Activated effector memory CD4-positive, alpha-beta T cell treated with anti-CD3 and anti-CD28 coated beads, Interleukin-2, amount 50 U/mL, for 16 hours (primary cell): ENCODE results near the gene HELB.

ENCODE experiments used
- DNase-seq: peaks from one replicate; pipeline ENCODE4 v3.0.0-alpha.2; 2020

HELB gene

GRCh38 chr12:66301944-66302826 is at the start of gene HELB:
TSS of gene HELB (plus strand) at chr12:66302493. CDS start at chr12:66302604, 111 bp downstream.
- peak; percentile 98 for DNase-seq

GRCh38 chr12:66252771-66253170 is 49.5 kb upstream of the HELB start:
- DNase-seq, result no peak

GRCh38 chr12:66255737-66256136 is 46.6 kb upstream of the HELB start:
- DNase-seq, result no peak

- no peak for DNase-seq
Measured at GRCh38 chr12:66258011-66258410, 44.3 kb upstream of the HELB start.

- DNase-seq, result no peak
Measured at GRCh38 chr12:66262737-66263136, 39.6 kb upstream of the HELB start.

GRCh38 chr12:66268562-66268961 is 33.7 kb upstream of the HELB start:
- no peak for DNase-seq

GRCh38 chr12:66269142-66269541 is 33.2 kb upstream of the HELB start:
- DNase-seq, result no peak

- DNase-seq, result no peak
Measured at GRCh38 chr12:66269757-66270383, 32.4 kb upstream of the HELB start.

- no peak for DNase-seq
Measured at GRCh38 chr12:66270613-66271012, 31.7 kb upstream of the HELB start.

GRCh38 chr12:66272650-66273049 is 29.6 kb upstream of the HELB start:
- DNase-seq, result no peak

- DNase-seq, result no peak
Measured at GRCh38 chr12:66273147-66273546, 29.1 kb upstream of the HELB start.

GRCh38 chr12:66275040-66275439 is 27.3 kb upstream of the HELB start:
- DNase-seq, result no peak

GRCh38 chr12:66279123-66279712 is 23.1 kb upstream of the HELB start:
- DNase-seq, result peak; percentile 72

- DNase-seq, result no peak
Measured at GRCh38 chr12:66280561-66280960, 21.7 kb upstream of the HELB start.

- no peak for DNase-seq
Measured at GRCh38 chr12:66282244-66282643, 20.0 kb upstream of the HELB start.

- no peak for DNase-seq
Measured at GRCh38 chr12:66287275-66287674, 15.0 kb upstream of the HELB start.

GRCh38 chr12:66288121-66288520 is 14.2 kb upstream of the HELB start:
- peak; percentile 81 for DNase-seq

- DNase-seq, result no peak
Measured at GRCh38 chr12:66289485-66289884, 12.8 kb upstream of the HELB start.

GRCh38 chr12:66290716-66291200 is 11.5 kb upstream of the HELB start:
- DNase-seq, result peak; percentile 65

GRCh38 chr12:66296176-66296683 is 6.1 kb upstream of the HELB start:
- no peak for DNase-seq

- DNase-seq, result no peak
Measured at GRCh38 chr12:66297080-66297479, 5.2 kb upstream of the HELB start.

- no peak for DNase-seq
Measured at GRCh38 chr12:66297923-66298322, 4.4 kb upstream of the HELB start.

- no peak for DNase-seq
Measured at GRCh38 chr12:66302827-66303169, 505 bp downstream of the HELB start.

GRCh38 chr12:66303316-66303804 is 1.1 kb downstream of the HELB start:
- peak; percentile 70 for DNase-seq
